GM21717 (cell line): ENCODE measurements around the gene HTR1D.
"Not testable (repeated sequence)": the region's sequence is repeated elsewhere in the genome, so short reads cannot be mapped to it uniquely, and the experiment has no call there.

Experiments used
- ATAC-seq: cut with Tn5 transposase; IDR thresholded peaks from one replicate; pipeline ENCODE4 v1.9.1; 2021; ENCODE audit warnings: mild to moderate bottlenecking, moderate library complexity; ENCODE audit not compliant: unreplicated experiment

HTR1D gene

DNA sequence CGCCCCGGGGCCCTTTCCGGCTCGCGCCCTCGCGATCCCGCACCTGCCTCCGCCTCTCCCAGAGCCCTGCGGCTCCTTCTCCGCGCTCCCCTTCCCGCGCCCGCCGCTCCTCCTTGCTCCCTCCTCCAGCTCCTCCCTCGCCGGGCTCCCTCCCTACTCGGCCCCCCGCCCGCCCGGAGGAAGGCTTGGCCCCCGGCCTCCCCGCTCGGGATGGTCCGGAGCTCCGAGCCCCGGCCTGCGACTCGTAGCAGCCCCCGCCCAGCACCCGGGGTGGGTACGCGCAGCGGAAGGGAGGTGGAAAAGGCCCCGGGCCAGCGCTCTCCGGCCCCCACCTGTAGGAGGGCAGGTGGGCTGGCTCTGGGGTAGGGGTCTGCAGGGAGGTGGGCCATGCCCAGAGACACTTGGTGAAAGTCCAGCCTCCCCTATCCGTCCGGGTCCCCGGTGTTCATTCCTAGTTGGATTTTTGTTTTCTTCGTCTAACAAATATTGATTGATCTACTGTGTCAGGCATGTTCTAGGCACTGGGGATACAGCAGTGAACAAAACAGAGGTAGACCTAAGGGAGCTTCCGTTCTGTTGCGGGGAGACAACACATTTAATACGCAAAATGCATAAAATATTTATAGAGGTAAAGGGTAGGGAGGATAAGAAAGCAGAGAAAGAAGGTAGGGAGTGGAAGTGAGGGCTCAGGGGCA lies at the start of gene HTR1D:
TSS of gene HTR1D (minus strand) at position 82 of the 695 bp plus-strand sequence. CDS start 23,283 bp downstream, outside the sequence.
- ATAC-seq: no peak

GRCh38 chr1:23263380-23263887 lies 46.1 kb upstream of the HTR1D start:
- no peak for ATAC-seq

- ATAC-seq: not testable (repeated sequence)
These were observed 40.8 kb upstream of the HTR1D start for GRCh38 chr1:23258082-23258481.

GRCh38 chr1:23257371-23257770 lies 40.1 kb upstream of the HTR1D start:
- not testable (repeated sequence) for ATAC-seq

DNA sequence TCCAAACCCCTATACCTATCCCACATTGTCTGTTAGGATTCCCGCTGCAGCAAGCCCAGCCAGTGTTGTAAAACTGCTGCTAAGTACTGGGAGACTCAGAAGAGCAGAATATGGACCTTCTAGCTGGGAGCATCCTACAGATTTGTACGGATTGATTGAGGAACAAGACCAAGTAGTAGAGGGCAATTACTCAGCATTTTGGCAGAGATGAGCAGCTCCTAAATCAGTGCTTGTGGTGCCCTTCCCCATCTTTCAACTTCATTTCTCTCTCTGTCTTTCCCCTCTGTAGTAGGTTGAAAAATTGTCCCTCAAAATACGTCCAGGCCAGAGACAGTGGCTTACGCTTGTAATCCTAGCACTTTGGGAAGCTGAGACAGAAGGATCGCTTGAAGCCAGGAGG lies 37.3 kb upstream of the HTR1D start:
- no peak for ATAC-seq

DNA sequence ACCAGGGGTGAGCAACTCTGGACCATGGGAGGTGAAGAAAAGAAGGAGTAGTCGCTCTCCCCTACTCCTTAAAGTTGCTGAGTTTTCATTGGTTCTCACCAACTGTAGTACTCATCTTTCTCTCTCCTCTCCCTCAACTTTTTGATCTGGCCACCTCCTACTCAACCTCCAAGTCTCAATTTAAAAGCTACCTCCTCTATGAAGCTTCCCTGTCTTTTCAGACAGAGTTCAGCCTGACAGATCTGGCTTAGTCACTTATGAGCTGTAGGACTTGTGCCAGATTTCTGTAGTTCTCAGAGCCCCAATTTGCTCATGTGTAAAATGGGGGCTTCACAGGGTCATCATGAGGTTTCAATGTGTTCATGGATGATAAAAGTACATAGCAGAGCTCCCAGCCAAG lies 34.5 kb upstream of the HTR1D start:
- no peak for ATAC-seq

GRCh38 chr1:23249787-23250454 lies 32.6 kb upstream of the HTR1D start:
- no peak for ATAC-seq

GRCh38 chr1:23247276-23247675 lies 30.0 kb upstream of the HTR1D start:
- no peak for ATAC-seq

GRCh38 chr1:23246274-23246673 lies 29.0 kb upstream of the HTR1D start:
- no peak for ATAC-seq

DNA sequence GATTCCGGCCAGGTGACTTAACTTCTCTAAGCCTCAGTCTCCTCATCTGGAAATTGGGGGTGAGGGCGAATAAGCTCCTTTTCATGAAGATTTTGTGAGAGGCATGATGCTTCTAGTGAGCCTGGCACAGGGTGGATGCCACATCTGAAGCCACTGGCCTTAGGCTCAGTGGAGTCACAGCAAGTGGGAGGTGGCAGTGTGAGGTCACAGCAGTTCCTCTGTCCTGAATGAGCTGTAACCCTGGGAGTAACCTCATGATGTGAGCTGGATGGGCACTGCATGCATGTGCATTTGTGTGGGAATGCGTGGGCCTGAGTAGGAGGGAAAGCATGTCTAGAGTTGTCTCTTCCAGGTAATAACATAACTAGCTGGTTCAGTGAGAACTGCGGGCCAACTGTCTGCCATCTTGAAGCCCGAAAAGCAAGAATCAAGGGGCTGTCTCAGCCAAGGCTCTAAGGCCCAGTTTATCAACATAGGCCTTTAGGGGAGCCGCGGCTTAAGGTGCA lies 27.0 kb upstream of the HTR1D start:
- ATAC-seq: no peak

- no peak for ATAC-seq
These were observed 25.1 kb upstream of the HTR1D start for GRCh38 chr1:23242414-23242813.

DNA sequence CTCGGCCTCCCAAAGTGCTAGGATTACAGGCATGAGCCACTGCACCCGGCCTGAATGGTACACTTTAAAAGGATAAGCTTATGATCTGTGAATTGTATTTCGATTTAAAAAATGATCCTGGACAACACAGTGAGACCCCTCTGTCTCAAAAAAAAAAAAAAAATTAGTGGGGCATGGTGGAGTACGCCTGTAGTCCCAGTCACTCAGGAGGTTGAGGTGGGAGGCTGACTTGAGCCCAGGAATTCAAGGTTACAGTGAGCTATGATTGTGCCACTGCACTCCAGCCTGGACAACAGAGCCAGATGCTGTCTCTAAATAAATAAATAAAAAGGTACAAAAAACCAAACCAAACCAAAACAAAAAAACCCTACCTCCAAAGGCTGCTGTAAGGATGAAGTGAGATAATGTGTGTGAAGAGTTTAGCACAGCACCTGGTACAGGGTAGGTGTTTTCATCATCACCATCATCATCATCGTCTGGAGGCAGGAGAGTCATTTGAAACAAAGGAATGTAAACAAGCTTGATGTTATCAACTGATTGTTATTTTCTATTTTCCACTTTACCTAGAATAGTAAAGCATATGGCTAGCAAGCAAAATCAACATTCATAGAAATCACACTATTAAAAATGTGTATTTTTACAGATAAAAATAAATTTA lies 22.5 kb upstream of the HTR1D start:
- no peak for ATAC-seq

DNA sequence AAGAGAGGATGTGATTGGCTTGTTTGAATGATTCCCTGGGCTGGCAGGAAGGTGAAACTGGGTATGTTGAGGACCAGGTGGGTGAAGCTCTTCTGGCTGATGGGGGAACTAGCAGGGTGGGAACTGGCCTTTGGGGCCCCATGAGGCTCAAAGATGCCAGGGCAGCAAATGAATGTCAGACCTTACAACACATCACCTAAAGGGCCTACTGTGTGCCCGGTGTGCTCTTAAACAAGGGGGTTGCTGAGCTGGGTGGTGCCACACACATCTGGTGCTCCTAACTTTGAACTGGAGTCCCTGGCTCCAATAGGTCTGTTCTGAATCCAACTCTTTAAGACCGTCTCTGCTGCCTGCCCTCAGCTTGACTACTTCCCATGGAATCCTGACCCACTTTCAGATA lies 21.3 kb upstream of the HTR1D start:
- no peak for ATAC-seq

GRCh38 chr1:23237508-23237907 lies 20.2 kb upstream of the HTR1D start:
- no peak for ATAC-seq

DNA sequence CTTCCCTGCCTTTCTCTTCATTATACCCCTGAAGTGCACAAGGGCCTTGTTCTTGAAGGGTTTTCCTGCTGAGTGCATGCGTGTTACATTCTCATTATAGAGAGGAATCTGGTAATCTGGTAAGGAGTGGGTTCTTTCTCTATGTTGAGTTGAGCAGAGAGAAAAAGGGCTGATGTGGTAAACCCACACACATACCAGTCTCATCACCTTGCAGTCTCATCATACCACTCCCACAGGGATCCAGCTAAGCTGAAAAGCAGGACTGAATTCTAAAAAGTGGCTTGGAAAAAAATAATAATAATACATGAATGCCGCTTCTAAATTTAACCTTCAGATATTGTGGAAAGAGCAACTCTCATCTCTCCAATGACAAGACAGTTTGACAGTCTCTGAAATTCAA lies 10.5 kb upstream of the HTR1D start:
- ATAC-seq: no peak

DNA sequence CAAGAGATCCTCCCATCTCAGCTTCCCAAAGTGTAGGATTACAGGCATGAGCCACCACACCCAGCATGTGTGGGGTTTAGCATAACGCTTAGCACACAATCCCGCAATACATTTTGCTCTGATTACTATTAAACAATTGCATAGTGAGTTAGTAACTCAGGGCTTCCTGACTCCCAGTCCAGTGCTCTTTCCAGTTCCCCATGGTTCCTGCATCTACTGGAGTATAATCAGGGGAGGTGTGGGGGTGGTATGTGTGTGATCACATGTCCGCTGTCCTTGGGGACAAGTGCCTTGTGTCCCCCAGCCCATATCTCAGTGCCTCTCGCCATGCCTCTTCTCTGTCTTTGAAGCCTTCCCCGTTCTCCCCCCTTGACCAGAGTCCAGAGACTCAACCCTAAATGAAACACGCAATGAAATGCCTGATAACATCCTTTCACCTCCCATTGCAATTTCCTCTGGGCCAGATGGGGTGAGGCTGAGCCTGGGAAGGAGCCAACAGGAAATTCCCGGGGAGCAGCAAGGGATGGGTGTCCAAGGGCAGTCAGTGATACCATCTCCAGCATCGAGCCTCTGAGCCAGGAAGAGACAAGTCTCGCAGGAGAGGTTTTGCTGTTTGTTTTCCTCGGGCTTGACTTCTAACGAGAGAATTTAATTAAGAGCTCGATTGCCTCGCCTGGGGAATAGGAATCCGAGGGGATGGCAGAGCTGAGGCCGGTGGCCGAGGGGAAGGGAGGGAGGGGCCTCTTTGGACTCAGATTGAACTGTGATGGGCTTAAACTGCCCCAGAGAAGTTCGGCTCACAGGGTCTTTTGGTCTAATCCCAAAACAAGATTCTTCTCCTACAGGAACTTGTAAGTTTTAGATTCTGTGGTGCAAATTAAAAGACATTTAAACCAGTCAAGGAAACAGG lies 7.7 kb upstream of the HTR1D start:
- no peak for ATAC-seq

DNA sequence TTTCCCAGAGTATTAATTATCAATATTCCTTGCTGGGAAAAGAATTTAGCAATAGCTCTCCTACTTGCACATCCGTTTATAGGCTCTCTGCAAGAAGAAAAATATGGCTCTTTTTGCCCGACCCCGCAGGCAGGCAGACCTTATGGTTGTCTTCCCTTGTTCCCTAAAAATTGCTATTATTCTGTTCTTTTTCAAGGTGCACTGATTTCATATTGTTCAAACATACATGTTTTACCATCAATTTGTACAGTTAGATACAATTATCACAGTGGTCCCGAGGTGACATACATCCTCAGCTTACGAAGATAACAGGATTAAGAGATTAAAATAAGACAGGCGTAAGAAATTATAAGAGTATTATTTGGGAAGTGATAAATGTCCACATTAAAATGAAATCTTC lies 6.7 kb upstream of the HTR1D start:
- not testable (repeated sequence) for ATAC-seq

GRCh38 chr1:23223490-23223951 lies 6.2 kb upstream of the HTR1D start:
- not testable (repeated sequence) for ATAC-seq

GRCh38 chr1:23222742-23223141 lies 5.4 kb upstream of the HTR1D start:
- no peak for ATAC-seq

DNA sequence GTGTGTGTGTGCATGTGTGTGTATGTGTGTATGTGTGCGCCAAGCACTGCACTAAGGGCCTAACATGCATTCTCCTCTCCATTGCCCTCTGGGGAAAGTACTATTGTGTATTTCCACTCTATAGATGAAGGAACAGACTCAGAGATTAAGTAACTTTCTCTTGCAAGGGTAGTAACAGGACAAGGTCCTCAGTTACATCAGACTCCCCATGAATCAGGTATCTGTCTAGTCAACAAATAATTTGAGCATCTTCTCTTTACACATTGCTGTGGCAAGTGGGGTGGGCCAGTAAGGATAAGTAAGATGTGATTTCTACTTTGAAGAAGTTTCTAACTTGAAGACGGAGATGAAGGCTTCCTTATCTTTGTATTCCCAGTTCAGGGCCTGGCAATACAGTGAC lies 5.0 kb upstream of the HTR1D start:
- ATAC-seq: no peak

DNA sequence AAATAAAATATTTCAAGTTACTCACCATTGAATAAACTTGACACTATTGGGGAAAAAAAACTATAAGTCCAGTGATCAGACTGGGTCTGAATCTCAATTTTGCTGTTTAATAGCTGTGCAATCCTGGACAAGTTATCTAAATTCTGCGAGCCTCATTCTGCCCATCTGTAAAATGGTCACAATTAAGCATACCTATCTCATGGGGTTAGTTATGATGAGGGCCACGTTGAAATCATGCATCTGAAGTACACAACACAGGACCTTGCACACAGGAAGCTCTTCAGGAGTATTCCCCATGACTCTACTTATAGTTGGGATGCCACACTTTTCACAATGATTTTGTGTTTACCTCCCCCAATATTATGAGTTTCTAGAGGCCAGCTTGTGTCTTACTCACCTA lies 3.8 kb upstream of the HTR1D start:
- ATAC-seq: no peak
